ENCODE data around the gene EIF3A.

- TF ChIP-seq CTCF (IDR thresholded peaks at IDR 0.05) (no peak), POLR2A (IDR thresholded peaks at IDR 0.05) (no peak)
Observed at GRCh38 chr10:119098576-119098975, 18.0 kb upstream of the EIF3A start.
